Measurements from ENCODE around the gene AATK.

The AATK gene

GRCh38 chr17:81134064-81134781 is 31.8 kb downstream of the AATK start:
- H3K27ac ChIP-seq (replicated peaks) = no peak overlapping the region
- peaks cover 4% of the 10 kb centered on the region for H3K27me3 ChIP-seq (ENCODE audit: insufficient read depth, poor library complexity, severe bottlenecking)
- no peak for DNase-seq (ENCODE audit: low read depth in 1 of 2, low spot score in 1 of 2)
- no peak for TF ChIP-seq POLR2AphosphoS5 (IDR thresholded peaks at IDR 0.05; ENCODE audit: low read depth)
- no peak for TF ChIP-seq SPI1 (IDR thresholded peaks at IDR 0.05; ENCODE audit: borderline replicate concordance, low read depth)
- no peak for TF ChIP-seq GABPA (IDR thresholded peaks at IDR 0.05; ENCODE audit: low read depth)
- TF ChIP-seq, protein P1, sequence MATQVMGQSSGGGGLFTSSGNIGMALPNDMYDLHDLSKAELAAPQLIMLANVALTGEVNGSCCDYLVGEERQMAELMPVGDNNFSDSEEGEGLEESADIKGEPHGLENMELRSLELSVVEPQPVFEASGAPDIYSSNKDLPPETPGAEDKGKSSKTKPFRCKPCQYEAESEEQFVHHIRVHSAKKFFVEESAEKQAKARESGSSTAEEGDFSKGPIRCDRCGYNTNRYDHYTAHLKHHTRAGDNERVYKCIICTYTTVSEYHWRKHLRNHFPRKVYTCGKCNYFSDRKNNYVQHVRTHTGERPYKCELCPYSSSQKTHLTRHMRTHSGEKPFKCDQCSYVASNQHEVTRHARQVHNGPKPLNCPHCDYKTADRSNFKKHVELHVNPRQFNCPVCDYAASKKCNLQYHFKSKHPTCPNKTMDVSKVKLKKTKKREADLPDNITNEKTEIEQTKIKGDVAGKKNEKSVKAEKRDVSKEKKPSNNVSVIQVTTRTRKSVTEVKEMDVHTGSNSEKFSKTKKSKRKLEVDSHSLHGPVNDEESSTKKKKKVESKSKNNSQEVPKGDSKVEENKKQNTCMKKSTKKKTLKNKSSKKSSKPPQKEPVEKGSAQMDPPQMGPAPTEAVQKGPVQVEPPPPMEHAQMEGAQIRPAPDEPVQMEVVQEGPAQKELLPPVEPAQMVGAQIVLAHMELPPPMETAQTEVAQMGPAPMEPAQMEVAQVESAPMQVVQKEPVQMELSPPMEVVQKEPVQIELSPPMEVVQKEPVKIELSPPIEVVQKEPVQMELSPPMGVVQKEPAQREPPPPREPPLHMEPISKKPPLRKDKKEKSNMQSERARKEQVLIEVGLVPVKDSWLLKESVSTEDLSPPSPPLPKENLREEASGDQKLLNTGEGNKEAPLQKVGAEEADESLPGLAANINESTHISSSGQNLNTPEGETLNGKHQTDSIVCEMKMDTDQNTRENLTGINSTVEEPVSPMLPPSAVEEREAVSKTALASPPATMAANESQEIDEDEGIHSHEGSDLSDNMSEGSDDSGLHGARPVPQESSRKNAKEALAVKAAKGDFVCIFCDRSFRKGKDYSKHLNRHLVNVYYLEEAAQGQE (IDR thresholded peaks at IDR 0.05; ENCODE audit: insufficient replicate concordance, low read depth) = no peak
- TF ChIP-seq CTCF (IDR thresholded peaks at IDR 0.05; ENCODE audit: insufficient read depth, low read length) = no peak
- no peak overlapping the region for H3K4me3 ChIP-seq (replicated peaks; ENCODE audit: insufficient read depth, low read length)

DNA sequence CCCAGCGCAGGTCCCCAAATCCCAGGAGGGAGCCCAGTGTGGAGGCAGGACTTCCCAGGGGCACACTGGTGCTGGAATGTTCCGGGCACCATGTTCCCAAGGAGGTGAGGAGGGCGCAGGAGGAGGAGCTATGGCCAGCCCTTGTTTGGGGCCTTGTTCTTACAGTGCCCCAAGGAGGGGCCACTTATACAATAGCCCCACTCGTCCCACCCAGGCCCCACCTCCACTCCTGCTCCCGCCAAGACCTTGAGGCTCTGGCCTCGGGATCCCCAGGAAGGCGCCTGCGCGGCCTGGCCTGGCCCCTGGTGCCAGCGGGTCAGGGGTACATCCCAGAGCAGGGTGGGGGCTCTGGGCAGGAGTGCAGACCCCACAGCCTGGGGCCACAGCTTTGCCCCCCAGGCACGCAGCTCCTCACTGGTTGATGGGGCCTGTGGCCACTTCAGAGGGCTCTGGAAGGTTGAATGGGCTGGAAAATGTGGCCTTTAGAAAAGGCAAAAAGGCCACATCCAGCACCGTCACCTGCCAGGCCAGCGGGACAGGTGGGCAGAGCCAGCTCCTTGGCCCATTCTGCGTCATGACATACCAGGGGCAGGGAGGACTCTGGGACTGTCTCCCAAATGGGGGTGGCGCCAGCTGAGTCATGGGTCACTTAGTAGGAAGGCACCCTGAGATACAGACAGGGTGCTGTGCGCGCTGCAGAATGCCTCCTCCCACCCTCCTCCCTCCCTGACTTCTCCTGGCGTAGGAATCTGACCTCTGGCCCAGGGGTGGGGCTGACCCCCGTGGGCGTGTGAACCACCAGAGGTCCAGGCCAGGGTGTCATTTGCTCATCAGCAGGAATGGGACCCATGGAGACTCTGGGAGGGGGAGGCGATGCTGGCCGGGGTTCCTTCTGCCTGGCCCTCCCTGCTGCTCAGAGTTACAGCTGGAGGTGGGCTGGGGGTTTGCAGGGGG is 33.0 kb downstream of the AATK start:
- no peak for TF ChIP-seq CTCF (IDR thresholded peaks at IDR 0.05; ENCODE audit: insufficient read depth, low read length)
- no peak for DNase-seq (ENCODE audit: low read depth in 1 of 2, low spot score in 1 of 2)
- Histone ChIP-seq H3K27ac (replicated peaks) (no peak overlapping the region), H3K27me3 (ENCODE audit: insufficient read depth, poor library complexity, severe bottlenecking) (peaks cover 4% of the 10 kb centered on the region), H3K4me3 (replicated peaks; ENCODE audit: insufficient read depth, low read length) (no peak overlapping the region)

- Histone ChIP-seq H3K4me3 (replicated peaks; ENCODE audit: insufficient read depth, low read length) (no peak overlapping the region), H3K27me3 (ENCODE audit: insufficient read depth, poor library complexity, severe bottlenecking) (peaks cover 4% of the 10 kb centered on the region), H3K27ac (replicated peaks) (no peak overlapping the region)
- DNase-seq (ENCODE audit: low read depth in 1 of 2, low spot score in 1 of 2) = no peak
- TF ChIP-seq SPI1 (IDR thresholded peaks at IDR 0.05; ENCODE audit: borderline replicate concordance, low read depth) (no peak), CTCF (IDR thresholded peaks at IDR 0.05; ENCODE audit: insufficient read depth, low read length) (no peak), POLR2AphosphoS5 (IDR thresholded peaks at IDR 0.05; ENCODE audit: low read depth) (no peak), GABPA (IDR thresholded peaks at IDR 0.05; ENCODE audit: low read depth) (no peak)
- TF ChIP-seq, protein P1 (IDR thresholded peaks at IDR 0.05; ENCODE audit: insufficient replicate concordance, low read depth) = no peak
Measured at GRCh38 chr17:81132197-81132540, 33.9 kb downstream of the AATK start.
